Stimulated activated CD8-positive, alpha-beta memory T cell treated with anti-CD3 and anti-CD28 coated beads, Interleukin-2, amount 100 ng/mL, for 48 hours (primary cell): Measurements from ENCODE around the gene RICTOR.

ENCODE experiments used
- DNase-seq, 2 donors: peaks; one replicate each; pipeline ENCODE4 v3.0.0-alpha.2; 2020; ENCODE audit warnings: low read depth in 2 of 2

Gene RICTOR, protein sequence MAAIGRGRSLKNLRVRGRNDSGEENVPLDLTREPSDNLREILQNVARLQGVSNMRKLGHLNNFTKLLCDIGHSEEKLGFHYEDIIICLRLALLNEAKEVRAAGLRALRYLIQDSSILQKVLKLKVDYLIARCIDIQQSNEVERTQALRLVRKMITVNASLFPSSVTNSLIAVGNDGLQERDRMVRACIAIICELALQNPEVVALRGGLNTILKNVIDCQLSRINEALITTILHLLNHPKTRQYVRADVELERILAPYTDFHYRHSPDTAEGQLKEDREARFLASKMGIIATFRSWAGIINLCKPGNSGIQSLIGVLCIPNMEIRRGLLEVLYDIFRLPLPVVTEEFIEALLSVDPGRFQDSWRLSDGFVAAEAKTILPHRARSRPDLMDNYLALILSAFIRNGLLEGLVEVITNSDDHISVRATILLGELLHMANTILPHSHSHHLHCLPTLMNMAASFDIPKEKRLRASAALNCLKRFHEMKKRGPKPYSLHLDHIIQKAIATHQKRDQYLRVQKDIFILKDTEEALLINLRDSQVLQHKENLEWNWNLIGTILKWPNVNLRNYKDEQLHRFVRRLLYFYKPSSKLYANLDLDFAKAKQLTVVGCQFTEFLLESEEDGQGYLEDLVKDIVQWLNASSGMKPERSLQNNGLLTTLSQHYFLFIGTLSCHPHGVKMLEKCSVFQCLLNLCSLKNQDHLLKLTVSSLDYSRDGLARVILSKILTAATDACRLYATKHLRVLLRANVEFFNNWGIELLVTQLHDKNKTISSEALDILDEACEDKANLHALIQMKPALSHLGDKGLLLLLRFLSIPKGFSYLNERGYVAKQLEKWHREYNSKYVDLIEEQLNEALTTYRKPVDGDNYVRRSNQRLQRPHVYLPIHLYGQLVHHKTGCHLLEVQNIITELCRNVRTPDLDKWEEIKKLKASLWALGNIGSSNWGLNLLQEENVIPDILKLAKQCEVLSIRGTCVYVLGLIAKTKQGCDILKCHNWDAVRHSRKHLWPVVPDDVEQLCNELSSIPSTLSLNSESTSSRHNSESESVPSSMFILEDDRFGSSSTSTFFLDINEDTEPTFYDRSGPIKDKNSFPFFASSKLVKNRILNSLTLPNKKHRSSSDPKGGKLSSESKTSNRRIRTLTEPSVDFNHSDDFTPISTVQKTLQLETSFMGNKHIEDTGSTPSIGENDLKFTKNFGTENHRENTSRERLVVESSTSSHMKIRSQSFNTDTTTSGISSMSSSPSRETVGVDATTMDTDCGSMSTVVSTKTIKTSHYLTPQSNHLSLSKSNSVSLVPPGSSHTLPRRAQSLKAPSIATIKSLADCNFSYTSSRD (N-terminal part only)

DNA sequence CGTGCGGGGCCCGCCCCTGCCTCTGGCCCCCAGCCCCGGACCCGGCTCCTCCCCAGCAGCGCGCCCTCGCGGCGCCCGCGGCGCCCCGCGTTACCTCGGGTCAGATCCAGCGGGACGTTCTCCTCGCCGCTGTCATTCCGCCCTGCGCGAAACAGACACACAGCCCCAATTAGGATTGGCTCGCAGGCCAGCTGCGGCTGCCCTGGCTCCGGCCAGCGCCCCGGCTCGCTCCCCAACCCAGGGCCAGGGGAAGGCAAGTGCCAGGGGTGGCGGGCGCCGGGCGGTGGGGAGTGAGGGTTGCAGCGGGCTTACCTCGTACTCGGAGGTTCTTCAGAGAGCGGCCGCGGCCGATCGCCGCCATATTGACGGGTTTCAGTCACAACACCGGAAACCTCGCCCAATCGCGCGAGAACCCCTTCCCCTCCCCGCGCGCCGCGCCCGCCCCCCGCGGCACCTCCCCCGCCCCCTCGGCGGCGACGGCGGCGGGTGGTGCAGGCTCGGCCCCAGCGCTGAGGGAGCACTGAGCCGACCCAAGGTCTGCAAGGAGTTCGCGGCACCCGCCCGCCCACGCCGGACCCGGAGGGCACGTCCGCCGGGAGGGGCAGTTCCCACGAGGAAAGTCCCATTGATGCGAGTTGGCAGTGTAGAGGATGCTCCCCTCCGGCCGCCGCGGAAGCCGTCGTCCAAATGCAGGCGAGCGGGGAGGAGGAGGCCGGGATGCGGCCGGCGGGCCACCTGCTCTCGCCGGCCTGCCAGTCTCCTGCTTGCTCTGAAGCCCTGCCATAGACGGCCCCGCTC, at the start of gene RICTOR:
RICTOR (minus strand) TSS at position 383 of the 798 bp plus-strand sequence; CDS start at position 361, 22 bp downstream.
- DNase-seq, result peak; percentile 85 to 88

DNA sequence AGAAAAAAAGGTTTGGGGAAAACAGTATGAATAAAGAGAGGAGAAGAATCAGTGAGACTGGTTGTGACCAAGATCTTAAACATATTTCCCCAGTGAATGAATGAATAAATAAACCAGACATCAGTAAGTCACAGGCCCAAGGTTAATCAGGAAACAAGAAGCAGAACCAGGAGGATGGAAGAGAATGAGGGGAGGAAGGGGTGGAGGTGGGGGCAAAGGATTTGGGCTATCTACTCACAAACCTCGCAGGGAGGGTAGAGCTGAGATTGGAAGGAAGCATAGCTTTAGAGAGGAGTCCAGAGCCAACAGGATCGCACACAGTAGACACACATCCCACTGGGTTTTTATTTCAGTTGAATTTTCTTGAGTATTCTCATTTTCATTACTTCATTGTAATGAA, 47.7 kb upstream of the RICTOR start:
- DNase-seq, result no peak

DNA sequence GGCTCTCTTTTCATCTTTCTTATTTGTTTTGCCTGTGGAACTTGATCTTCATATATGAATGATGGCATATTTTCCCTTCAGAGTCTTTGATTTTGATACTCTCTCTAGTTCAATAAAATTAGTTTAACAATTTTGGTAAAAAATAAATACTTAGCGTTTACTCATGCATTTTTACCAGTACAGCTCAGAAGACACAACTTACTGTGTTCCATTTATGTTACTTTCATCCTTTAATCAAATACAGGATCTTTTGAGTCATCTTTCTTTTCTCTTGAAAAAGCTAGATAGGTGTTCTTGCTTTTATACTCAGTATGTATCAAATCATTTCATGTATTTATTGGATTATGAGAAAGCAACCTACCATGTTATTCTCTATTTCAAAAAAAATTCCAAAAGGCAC, 47.1 kb upstream of the RICTOR start:
- no peak for DNase-seq

DNA sequence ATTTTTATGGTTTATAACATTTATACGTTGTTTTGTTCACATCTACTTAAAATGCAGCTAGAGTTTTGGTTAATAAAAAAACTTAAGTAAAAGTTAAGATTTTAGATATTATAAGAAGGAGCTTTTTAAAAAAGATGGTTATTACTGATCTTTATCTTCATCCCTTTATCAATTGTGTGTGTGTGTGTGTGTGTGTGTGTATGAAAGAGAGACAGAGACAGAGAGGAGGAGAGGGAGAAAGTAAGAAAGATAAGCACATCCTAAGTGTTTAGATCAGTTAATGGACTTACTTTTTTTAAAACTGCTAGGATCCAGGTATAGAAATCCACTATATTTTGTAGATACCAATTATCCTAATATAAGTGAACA, 45.8 kb upstream of the RICTOR start:
- DNase-seq, result no peak

DNA sequence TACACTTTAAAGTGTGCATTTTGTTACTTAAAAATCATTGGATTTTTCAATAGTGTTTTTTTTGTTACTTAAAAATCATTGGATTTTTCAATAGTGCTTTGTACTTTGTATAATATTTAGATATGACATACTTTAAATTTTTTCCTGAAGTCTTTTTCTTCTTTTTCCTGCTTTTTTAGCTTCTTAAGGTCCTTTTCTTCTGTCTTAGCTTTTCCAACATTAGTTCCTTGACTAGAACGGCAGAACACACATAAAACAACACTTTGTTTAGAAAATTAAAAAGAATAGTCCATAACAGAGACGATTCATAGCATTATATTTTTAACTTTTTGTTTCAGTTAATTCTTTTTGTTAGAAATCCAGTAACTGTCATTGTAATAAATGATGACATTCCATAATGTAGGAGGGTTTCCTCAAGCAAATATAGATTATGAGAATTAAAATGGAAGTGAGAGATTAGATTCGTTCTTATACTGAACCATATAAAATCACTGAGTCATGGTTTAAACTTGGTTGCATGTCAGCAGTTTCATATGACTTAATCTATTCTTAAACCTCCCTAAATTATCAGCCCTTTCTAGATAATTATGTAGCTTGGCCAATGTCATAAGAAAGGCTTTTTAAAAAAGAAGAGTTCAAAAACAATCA, 45.3 kb upstream of the RICTOR start:
- no peak for DNase-seq

DNA sequence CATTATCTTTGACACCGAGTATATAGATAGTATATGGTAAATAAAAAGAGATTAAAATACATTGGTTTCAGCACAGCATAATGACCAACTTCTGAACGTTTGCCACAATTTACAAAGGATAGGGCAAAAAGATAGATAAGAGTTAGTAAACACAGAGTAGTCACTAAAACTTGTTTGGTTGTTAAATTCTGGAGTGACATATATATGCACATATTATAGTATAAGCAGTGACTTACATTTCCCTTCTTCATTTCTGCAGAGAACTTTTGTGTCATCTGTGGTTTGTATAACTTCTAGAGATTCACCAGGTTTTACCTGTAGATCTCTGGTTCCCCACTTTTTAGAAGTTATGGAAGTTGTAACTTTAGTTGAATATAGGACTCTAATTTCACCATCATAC, 44.4 kb upstream of the RICTOR start:
- DNase-seq, result no peak

DNA sequence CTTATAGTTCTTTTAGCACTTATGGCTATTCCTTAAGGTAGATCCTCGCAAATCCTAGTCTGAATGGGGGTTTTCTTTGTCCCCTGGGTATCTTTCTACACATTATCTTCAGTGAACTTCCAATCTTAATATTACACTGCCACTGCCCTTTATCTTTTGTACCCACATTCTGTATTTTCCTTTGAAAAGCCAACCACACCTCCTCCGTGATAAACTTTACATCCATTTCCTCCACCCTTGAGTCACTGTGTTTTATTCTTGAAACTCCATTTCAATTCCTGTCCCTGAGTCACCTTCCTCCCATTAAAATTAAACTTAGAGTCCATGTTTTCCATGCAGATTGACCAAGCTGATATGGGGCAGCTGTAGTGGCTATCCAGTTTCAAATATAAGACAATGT, 43.2 kb upstream of the RICTOR start:
- DNase-seq, result no peak

DNA sequence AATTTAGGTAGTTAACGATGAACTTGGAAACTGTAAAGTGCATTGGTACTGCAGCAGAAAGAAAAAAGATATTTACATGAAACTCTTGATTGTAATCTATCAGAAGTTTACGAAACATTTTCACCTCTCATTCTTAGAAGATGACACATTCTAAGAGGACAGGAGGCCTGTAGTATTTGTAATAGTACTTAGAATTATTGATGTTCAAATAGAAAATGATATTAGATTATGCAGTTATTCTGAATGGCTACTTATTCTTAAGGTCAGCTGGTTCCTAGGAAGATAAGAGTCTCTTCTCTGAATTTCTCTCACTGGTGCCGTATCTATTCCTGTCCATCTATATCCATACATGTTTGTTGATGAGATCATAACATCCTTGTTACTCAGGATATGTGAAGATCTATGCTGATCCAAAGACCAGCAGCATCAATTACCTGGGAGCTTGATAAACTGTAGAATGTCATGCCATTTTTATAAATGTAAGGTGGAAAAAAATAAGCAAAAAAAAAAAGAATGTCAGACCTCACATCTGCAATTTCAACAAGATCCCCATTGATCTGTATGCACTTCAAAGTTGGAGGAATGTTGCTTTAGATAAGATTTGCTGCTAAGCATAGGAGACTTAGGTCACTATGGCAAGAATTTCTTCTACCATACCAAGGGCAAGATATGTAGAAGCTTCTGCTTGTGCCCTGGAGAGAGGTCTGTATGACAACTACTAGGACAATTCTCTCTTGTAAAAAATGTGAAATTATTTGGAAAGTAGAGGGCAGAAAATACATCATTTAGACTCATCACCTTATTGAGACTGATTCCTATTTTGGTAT, 42.4 kb upstream of the RICTOR start:
- DNase-seq, result no peak

DNA sequence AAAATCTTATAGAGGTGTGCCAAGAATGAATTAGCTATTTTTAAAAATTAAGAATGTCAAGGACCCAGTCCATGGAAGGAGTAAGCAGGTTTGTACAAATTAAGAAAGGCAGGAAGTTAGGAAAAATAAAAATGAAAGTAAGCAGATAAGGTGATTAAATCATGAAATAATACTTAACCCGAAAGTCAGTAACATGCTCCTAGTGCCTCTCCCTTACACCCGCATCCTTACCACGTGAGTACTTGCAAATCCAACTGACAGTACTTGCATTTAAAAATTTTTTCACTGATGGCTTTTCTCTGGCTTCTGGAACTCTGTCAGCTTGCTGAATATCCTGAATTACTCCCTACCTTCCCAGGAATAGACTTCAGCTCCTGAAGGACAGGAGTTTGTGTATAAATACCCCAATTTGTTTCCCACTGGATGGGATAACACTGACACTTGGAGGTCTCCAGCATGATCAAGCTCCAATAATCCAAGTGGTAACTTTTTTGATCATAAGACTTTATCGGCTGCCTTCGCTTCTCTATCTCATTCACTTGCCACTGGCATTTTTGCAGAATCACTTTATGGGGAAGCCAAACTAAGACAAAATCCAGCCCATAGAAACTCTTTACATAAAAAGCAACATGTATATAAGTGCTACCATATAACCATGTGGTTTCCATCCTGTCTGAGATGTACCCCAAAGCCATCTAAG, 41.6 kb upstream of the RICTOR start:
- DNase-seq, result no peak

DNA sequence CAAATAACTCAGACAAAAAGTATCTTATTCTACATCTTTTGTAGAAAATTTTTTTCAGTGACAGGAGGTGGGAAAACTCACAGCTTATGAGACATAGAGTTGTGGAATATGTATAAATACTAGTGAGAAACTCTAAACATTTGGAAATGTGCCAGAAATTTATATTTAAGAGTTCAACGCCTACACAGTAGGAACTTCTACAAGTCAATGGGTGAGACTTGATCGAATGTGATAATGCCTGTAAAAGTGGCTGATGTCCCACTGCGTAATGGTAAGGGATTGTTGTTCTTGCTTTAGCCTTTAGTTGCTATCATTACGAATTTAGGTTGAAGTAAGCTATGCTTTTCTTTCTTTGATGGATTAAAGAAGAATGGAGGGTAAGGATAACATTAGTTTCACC, 40.0 kb upstream of the RICTOR start:
- no peak for DNase-seq

DNA sequence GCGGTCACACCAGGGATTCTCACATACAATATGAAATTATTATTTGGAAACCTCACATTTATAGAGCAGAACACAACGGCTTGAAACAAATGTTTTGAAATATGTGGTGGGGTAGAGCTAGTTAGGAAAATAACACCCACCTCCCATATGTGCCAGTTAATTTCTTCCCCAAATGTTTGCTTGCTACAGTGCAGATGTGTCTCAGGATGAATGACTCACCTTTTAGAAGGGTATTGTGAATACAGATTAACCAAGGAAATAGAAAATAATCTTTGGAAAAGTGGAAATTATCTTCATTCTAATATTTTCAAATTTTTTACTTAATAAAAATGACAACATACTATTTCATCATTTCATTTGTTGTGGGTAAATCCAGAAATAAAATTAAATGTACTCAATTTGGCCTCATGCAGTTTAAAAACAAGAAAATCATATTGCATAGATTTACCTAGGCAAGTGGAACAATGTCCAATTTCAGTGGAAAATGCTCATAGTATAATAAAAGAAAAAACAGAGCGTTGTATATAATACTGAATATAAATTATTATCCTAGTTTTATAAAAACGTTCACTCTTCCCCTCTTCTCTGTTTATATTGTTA, 39.3 kb upstream of the RICTOR start:
- no peak for DNase-seq

DNA sequence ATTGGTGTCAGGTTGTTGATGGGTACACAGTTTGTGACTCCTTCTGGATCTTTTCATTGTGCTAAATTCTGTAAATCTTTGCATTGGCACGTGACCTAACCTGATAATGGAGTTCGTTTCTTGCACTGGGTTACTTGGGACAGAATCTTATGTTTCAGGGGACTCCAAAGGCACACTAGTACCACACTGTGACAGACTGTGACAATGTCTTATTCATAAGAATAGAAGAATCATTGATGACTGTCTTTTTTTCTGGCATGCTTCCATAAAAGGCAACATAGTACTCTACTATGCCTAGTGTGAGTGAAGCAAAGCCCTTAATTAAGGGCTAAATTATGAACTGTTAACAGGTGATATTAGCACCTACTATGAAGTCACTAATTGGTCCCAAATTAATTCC, 35.4 kb upstream of the RICTOR start:
- no peak for DNase-seq

DNA sequence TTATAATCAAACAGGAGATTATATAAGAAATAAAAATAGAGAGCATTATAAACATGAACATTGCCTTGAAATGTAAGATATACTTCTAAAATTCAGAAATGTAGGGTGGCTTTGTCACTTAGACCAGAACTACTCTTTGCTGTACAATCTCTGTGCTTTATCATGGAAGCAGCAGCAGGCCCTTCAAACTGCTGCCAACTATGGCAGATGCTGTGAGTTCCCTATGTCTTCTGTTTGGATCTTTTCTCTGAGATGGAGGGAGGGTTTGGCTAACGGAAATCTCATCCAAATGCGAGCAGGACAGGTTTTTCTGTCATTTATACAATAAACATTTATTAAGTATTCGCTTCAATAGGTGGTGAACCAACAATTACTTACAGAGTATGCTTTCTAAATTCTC, 34.8 kb upstream of the RICTOR start:
- no peak for DNase-seq

DNA sequence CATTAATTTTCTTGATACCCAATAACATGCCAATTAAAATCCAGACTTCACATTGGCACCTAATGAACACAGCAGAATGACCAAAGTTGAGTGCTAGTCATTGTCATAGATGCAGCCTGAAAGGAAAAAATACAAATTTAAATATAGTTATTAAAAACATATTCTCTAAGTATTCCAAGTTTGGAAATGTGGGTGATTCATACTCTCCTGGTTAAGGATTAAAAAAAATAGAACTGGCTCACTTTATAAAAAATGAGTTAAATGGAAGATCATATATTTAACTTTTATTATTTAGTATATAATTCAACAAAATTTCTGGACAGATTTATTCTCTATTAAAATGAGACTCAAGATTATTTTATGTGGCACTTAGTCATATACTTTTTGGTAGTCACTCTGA, 33.2 kb upstream of the RICTOR start:
- no peak for DNase-seq

DNA sequence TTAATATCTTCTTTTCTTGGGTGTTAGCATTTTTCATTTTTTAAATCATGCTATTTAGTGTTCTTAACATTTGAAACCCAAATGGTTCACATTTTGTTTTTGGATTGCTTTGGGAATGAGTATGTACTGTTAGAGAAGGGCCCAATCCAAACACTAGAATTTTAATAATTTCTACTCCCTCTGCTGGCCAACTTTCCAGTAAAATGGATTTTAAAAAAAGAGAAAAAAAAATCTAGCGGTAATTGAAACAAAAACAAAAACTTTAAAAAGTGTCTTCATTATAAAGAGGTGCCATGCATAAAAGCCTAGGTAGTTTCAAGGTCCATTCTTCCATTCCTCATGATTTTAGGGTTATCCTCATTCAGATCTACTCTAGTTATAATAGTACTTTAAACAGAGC, 32.1 kb upstream of the RICTOR start:
- no peak for DNase-seq

DNA sequence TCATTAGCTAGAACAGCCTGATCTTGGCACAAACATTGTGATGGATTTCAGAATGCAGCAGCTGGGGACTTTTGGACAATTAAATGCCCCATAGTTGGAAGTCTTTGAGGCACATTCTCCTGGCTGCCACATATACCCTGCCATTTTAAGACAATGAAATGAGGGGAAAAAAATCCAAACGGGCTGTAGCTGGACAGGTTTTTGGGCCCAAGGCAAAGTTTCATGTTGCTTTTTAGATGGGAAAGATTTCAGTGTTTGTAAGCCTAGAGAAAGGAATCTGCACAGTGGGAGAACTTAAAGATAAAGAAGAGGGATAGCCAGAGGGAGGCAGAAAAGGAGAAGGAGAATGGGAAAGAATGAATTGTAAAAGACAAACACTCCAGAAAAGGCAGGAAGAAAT, 30.0 kb upstream of the RICTOR start:
- no peak for DNase-seq

DNA sequence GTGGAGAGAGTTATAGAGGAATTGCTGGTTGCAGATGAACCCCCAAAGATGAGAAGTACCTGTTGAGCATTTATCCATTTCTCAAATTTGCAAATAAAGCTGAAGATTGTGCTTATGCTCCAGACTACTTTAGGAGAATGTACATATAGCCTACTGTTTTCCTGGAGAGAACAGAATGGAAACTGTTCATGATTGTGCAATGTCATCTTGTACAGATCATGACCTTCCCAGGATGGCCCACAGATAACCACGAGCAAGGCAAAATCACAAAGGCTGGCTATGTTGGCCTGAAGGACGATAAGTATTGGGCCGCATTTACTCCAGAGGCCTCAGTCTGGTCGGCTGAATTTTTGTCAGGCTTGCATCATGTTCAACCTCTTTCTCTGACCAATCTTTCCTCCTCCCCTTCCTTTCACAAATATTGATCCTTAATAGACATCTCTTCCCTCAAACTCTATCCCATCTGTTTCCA, 28.5 kb upstream of the RICTOR start:
- DNase-seq, result no peak

DNA sequence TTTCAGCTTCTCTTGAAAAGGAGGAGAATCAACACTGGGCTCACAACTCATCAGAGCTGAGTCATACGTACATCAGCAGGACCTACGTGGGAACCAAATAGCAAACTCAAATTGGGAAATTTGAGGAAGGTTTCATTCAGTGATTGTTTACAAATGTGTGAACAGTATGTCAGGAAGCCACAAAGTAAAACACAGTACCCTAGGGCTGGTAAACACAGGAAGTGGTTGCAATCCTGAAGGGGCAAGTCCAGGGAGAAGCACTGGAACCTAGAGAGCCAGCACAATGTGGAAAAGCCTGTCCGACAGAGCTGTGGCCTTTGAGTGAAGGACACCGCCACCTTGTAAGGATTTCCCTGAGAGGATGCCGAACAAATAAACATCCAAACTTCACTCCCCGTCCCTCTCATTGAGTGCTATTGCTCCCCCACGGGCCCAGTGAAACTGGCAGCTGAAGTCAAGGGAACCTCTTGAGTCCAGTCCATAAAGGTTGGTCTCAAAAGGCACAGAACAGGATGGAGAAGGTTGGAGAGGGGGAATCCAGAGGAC, 26.7 kb upstream of the RICTOR start:
- no peak for DNase-seq
